GM18499 (cell line): ENCODE data around the gene NUDT13.
"Not testable (repeated sequence)": the region's sequence is repeated elsewhere in the genome, so short reads cannot be mapped to it uniquely, and the experiment has no call there.

Experiments used
- ATAC-seq: cut with Tn5 transposase; IDR thresholded peaks from one replicate; pipeline ENCODE4 v1.9.1; 2021; ENCODE audit warnings: moderate number of reproducible peaks; ENCODE audit not compliant: insufficient read depth, unreplicated experiment

NUDT13 gene

DNA sequence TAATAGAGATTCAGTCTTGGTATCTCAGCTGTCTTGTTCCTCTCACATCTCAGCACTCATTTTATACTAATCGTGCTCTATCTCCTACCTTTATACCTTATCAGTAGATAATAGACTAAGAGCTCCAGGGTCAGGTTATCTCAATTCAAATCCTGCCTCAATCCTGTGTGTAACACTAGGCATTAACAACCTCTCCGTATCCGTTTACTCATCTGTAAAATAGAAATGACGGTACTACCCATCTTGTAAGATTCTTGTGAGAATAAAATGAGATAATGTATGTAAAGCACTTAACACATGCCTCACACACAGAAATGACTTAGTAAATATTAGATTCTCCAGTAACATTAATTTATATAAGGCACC is 13.0 kb upstream of the NUDT13 start:
- peak; percentile 3 for ATAC-seq

DNA sequence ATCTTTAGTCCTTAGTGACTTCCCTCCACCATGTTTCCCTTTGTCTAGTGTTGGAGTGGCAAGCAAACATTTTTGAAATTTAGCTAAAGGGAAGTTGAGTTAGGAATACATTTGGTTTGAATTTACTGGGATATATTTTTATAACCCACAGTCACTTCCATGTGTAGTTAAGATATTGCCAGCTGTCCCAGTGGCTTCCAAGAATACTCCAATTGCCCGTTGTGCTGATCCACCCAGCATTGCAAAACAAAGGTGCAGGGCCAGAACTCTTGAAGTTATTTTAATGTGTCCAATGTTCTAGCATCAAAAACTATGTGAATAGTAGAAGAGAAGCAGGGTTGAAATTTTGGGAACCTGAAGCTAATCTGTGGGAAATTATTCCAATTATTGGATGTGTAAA is 11.1 kb upstream of the NUDT13 start:
- no peak for ATAC-seq

DNA sequence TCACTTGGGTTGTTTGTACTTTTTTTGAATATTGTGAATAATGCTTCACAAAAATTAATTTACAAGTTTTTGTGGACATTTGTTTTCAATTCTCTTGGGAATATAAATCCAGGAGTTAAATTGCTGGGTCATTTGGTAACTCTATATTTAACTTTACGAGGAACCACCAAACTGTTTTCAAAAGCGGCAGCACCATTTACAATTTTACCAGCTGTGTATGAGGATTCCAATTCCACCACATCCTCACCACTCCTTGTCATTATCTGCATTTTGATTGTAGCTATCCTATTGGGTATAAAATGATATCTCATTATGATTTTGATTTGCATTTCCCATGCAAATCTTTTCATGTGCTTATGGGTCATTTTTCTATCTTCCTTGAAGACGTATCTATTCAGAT is 4.0 kb upstream of the NUDT13 start:
- ATAC-seq: no peak

DNA sequence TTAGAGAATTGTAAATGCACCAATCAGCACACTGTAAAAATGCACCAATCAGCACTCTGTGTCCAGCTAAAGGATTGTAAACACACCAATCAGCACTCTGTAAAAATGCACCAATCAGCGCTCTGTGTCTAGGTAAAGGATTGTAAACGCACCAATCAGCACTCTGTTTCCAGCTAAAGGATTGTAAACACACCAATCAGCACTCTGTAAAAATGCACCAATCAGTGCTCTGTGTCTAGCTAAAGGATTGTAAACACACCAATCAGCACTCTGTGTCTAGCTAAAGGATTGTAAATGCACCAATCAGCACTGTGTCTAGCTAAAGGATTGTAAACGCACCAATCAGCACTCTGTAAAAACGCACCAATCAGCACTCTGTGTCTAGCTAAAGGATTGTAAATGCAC is 1.0 kb upstream of the NUDT13 start:
- ATAC-seq: not testable (repeated sequence)

DNA sequence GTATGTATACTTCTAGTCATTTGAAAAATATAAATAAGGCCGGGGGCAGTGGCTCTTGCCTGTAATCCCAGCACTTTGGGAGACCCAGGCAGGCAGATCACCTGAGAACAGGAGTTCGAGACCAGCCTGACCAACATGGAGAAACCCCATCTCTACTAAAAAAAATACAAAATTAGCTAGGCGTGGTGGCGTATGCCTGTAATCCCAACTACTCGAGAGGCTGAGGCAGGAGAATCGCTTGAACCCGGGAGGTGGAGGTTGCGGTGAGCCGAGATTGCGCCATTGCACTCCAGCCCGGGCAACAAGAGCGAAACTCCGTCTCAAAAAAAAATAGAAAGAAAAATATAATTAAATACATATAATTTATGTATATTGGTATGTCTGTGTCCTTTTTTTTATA is 1.8 kb downstream of the NUDT13 start:
- not testable (repeated sequence) for ATAC-seq

DNA sequence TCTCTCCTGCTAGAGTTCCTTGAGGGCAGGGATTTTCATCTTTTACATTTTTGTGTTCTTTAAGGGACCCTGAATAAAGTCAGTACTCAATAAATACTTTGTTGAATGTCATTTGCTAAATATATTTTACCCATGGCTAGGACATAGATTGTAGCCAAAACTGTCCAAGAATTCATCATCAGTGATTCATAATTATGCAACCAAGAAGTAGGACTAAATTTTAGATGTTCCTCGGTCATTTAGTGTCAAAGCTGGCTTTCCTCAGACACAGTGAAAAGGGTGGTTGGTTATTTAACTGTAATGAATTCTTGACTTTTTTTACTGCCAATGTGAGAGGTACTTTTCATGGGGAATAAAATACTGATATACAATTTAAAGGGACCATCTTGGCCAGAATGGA is 3.3 kb downstream of the NUDT13 start:
- ATAC-seq: no peak

DNA sequence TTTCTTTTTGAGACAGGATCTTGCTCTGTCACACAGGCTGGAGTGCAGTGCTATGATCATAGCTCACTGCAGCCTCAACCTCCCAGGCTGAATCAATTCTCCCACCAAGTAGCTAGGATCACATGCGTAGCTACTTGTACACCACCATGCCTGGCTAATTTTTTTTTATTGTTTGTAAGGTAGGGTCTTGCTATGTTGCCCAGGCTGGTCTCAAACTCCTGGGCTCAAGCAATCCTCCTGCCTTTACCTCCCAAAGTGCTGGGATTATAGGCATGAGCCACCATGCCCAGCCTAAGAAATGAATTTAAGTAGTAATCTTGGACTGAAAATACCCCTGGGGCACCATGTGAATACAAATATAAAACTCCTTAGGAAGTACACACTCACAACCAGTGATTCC is 5.8 kb downstream of the NUDT13 start:
- ATAC-seq: no peak

DNA sequence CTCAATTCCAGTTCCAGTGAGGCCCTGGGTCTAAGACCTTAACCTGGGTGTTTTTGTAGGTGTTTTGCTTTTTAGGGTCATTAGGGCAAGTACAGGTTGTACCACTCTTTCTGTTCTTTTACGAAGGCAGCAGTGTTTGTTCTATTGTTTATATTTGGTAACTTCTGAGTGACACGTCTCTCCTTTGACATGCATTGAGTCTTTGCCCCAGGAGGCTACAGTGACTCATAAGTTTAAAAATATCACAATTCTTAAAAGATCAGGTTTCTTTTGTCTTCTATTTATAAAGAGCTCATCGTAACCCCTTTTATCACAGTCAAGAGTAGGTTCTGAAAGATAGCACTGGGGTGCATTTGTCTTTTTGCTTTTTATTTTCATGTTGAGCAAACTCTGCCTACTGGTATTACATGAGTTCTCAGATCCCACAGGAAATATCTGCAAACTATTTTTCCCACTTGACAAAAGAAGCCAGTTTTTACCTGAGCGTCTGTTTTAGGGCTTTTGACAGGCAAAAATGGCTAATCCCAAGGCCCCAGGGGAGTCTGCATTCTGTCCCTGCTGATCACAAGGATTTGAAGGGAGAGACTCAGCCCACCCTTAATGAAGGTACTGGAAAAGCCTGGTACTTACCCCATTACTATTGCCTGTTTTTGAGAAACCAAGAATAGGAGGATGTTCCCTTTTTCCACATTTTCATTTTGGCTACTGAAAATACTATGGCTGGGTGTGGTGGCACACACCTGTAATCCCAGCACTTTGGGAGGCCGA is 7.9 kb downstream of the NUDT13 start:
- peak; percentile 72 for ATAC-seq

DNA sequence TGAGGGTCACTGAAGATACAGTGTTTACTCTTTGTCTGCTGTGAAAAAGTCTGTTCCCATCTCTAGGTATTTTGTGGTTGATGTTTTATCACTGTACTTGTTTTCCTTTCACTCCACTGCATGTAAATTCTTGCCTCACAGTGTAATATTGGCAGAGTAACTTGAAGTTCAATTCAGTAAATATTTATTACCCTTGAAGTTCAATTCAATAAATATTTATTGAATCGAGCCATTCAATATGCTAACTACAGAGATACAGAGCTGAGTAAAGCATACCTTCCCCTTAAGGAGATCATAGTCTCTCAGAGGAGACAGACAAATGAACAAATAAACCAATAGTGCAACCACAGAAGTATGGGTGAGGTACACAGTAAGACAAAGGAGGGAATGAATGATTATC is 9.2 kb downstream of the NUDT13 start:
- no peak for ATAC-seq

DNA sequence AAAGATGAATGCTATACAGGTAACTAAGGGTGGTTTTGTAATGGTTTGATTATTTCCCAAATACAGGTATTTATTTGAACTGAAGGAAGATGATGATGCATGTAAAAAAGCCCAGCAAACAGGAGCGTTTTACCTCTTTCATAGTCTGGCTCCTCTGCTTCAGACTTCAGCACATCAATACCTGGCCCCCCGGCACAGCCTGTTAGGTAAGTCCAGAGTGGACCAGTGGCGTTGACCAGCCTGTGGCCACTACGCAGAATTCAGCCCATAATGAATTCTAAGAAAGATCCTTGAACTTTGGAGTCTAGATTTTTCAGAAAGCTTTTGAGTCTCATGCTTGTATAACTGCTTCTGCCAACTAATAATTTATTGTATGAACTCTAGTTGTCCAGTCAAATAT is 9.7 kb downstream of the NUDT13 start:
- ATAC-seq: no peak

DNA sequence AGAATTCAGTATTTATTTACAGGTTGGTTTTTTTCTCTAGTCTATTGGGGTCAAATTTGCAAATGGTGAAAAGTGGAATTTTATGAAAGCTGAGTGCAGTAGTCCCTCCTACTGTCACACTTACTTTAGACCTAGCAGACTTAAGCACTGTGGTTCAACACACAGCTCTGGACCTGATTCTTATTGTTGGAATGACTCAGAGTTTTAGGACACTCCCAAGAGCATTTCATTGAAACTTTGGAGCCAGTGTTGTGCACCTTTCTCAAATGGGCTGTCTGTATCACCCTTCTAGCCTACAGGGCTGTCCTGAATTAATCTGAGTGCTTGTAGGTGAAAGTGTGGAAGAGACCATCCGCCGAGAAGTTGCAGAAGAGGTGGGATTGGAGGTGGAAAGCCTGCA is 16.1 kb downstream of the NUDT13 start:
- ATAC-seq: no peak

DNA sequence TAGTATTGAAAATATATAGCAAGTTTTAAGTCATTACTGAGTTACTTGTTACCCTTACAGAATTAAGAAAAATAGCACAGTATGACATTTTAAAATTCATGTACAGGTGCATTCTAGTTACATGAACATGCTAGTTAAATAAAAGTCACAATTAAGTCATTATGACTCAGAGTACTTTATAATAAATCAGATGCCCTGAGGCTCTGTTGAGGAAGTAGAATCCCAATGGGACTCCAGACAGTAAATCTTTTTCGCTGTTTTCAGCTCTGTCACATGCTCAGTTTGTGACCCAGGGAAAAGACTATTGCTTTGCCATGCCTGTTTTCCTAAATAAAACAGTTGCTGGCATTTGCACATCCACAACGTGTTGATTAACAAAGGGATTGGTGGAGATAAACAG is 21.0 kb downstream of the NUDT13 start:
- ATAC-seq: no peak

DNA sequence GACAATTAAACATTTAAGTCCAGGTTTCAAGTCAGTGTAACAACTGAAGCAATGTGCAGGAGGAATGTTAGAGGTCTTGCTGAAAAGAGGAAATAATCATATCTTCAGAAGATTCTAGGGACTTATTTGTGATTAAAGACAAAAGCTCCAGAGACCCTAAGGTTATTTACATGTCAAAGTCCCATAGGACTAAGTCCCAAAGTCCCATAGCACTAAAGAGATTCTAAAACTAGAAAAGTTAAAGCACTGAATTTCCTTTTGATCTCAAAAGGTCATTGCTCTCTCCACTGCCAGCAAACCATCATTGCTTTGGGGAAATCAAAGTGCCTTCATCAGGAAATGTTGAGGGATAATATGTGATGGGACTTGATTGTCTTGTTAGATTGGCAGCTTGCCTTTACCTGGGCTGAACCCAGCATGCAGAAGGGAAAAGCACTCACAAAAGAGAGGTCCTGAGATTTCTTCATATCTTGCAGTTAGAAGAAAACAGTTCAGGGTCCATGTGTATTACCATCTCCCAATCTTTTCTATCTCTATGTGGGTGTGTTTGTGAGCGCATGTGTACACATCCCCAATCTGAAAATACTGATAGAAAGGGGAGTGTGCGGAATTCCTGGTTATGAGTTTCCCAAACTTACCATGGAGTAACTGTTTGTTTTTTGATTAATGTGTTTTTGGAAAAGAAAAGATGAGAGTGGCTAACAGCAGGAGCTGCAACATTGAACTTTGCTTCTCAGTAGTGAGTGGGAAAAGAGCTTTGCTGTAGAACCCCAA is 21.8 kb downstream of the NUDT13 start:
- ATAC-seq: no peak

DNA sequence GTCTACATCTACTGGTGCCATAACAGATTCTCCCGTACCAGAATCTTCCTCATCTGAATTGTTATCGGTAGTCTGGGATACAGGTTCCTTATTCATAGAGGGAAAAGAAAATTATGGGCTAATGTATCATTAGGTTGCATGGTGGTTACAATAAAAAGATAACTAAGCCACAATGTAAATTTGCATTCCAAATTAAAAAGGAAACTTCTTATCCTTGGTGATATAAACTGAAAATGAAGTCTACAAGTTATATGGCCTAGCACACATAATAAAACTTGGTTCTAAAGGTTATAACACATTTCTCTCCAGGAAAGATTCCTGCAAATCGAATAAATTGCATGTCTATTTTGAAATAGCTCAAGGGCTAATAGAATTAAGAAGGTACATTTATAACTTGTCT is 24.5 kb downstream of the NUDT13 start:
- ATAC-seq: no peak

DNA sequence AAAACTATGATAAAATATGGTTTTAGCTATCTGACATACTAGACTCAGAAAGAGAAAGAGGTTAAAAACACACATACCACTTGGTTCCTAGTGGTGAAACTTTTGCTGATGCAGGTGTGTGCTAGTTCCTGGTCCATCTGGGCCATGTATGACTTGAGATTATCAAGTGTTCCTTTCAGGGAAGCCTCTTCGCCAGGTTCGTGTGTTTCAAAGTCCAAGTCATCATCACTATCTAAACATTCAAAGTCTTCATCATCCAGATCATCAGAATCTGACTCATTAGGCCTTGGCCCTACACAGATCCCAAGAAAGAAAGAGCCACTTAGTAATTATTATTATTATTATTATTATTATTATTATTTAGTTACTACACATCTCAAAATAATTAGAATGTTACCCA is 26.4 kb downstream of the NUDT13 start:
- no peak for ATAC-seq

DNA sequence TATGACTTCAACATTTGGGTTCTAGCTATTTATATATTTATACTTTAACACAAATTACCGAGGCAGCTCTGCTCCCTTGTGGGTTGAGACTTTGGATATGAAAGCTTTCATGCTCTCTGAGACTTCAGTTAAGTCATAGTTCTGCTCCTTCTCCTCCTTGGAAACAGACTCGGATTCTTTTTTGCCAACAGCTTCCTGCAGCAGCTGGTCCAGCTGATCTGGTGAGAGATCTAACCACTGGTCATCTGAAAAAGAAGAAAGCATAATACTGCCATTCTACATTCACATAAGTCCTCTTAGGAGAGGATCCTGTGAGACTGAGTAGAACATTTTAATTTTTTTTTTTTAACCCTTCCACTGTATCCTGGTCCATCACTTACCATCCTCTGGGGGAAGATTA is 29.0 kb downstream of the NUDT13 start:
- no peak for ATAC-seq

DNA sequence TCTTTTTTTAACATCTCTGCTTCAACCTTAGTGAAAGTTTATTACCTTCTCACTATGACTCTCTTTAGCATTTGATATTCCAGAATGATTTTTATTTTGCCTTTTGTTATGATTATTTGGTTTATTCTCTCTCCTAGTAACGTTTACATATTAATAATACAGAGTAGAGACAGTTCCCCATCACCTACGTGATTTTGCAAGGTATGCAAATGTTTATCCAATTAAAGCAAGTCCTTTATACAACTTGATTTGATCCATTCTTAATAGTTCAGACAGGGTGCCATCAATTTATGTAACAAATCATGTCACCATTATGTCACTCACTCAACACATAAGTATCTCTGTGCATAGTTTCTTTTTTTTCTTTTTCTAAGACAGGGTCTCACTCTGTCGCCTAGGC is 31.3 kb downstream of the NUDT13 start:
- ATAC-seq: no peak

DNA sequence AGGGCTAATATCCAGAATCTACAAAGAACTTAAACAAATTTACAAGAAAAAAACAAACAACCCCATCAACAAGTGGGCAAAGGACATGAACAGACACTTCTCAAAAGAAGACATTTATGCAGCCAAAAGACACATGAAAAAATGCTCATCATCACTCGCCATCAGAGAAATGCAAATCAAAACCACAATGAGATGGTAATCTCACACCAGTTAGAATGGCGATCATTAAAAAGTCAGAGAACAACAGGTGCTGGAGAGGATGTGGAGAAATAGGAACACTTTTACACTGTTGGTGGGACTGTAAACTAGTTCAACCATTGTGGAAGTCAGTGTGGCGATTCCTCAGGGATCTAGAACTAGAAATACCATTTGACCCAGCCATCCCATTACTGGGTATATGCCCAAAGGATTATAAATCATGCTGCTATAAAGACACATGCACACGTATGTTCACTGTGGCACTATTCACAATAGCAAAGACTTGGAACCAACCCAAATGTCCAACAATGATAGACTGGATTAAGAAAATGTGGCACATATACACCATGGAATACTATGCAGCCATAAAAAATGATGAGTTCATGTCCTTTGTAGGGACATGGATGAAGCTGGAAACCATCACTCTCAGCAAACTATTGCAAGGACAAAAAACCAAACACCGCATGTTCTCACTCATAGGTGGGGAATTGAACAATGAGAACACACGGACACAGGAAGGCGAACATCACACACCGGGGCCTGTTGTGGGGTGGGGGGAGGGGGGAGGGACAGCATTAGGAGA is 40.6 kb downstream of the NUDT13 start:
- ATAC-seq: not testable (repeated sequence)

DNA sequence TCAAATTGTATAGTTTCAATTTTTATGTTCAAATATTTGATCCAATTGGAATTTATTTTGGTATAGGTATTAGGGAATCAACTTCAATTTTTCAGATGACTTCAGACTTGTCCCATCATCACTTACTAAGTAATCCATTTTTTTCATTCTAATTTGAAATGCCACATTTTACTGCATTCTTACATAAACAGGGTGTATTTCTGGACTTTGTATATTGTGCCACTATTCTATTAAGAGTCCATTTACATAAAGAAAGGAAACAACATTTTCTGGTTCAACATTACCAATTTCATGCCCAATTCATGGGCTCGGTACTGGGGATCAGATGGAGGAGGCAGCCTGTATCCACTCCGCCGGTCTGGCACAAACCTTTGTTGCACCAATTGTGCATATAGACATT is 41.8 kb downstream of the NUDT13 start:
- no peak for ATAC-seq

DNA sequence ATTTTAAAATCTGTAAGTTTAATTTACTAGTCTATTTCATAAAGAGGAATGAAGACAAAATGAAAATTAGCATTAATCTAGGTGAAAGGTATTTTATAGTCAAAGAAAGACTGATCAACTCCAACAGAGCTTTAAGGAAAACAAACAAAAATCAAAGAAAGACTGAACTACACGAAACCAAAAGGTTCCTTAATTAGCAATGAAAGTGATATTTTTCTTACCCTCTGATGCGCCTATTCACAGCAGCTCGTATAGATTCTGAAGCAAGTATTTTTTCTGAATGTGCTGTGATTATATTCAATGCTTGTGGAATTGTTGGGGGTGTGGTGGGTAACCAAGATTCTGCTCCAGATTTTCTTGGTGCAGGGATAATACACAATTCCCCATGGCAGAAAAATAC is 45.8 kb downstream of the NUDT13 start:
- ATAC-seq: no peak

DNA sequence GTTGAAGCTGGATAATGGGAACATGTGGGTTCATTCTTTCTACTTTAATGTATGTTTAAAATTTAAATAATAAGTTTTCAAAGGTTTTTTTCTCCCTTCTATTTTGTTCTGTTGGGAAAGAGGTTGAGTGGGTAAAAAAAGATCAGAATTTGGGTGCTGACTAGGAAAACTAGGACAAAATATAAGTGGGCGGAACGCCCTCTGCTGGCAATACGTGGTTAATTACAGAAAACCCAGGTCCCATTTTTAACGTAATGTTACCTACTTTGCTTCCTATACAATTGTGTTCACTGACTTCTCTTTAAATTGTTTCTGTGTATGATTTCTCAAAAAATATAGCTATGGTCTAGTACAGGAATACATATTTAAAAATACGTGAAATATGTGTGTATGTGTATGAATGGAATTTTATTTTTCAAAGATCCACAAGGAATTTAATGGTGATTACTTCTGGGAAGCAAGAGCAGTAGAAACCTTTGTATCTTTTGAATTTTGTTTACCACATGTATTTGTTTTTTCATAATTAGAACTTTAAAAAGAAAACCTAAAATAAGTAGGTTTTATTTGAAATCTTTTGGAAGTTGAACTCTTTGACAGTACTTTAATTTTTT is 48.9 kb downstream of the NUDT13 start:
- ATAC-seq: no peak
